Stimulated activated CD8-positive, alpha-beta memory T cell treated with anti-CD3 and anti-CD28 coated beads, Interleukin-12 subunit alpha, Interleukin-12 subunit beta, amount 100 ng/mL, for 24 hours (primary cell): Measurements from ENCODE around the gene TMEM88.

ENCODE experiments used
- DNase-seq: peaks from one replicate; pipeline ENCODE4 v3.0.0-alpha.2; 2020; ENCODE audit errors: extremely low read depth

TMEM88 gene

DNA sequence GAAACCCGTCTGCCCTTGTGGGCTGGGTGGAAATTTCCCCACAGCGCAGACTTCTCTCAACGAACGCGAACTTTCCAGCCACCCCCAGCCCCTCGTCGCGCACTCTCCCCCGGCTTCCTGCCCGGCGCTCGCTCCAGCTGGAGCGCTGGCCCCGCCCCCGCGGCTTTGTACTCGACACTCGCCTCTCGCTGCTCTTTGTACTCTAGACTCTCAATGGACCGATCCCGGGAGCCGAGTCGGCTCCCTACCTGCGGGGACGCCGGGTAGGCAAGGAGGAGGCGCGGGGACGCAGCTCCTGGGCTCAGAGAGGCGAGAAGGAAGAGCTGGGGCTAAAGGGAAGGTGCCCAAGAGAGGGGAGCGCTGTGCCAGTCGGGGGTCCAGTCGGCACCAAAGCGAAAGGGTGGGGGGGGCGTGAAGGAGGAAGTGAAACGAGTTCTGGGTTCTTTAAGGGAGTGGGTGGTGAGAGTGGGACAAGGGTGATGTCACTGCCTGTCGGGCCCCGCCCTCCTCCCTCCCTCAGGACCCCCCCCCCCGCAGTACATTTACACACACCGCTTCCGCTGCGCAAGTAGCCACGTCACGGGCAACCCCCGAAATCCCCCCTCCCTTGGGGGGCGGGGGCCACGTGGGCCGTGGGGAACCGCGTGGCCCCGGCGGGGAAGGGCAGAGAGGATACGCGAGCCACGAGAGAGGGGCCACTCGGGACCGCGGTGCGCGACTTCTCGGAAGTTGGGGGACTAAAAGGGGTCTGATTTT lies 11.2 kb upstream of the TMEM88 start:
- DNase-seq: peak; percentile 77

DNA sequence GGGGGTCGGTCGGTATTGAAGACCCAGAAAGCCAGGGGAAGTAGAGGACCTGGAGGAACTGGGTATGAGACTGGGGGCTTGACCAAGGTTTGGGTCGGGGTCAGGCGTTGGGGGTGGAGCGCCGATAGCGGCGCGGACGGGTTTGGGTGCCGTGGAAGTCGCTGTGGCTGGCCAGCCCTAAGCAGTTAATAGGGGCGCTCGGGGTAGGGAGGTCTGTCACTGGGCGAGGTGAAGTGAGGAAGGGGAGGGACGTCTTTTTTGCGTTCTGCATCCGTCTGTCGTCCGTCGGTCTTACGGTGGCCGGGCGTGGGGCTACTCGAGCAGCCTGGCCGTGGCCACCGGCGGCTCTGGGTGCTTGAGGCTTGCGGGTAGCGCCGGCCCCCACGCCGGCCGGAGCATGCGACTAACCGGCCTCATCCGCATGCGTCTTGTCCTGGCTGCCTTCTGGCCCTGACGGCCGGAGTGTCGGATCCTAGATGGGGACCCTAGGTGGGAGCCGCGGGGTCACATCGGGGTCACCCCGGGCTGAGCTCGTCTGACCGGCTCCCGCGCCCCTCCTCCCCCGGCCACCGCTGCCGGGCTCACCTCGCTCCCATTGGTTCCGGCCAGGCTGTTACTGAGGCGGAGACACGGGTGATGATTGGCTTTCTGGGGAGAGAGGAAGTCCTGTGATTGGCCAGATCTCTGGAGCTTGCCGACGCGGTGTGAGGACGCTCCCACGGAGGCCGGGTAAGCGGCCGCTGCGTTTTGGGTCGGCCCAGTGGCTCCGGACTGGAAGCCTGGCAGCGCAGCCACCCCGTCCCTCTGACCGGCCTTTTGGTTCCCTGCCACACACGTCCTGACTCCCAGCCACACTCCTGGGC lies 10.3 kb upstream of the TMEM88 start:
- DNase-seq: peak; percentile 77

GRCh38 chr17:7845359-7846062 lies 9.4 kb upstream of the TMEM88 start:
- DNase-seq: no peak

DNA sequence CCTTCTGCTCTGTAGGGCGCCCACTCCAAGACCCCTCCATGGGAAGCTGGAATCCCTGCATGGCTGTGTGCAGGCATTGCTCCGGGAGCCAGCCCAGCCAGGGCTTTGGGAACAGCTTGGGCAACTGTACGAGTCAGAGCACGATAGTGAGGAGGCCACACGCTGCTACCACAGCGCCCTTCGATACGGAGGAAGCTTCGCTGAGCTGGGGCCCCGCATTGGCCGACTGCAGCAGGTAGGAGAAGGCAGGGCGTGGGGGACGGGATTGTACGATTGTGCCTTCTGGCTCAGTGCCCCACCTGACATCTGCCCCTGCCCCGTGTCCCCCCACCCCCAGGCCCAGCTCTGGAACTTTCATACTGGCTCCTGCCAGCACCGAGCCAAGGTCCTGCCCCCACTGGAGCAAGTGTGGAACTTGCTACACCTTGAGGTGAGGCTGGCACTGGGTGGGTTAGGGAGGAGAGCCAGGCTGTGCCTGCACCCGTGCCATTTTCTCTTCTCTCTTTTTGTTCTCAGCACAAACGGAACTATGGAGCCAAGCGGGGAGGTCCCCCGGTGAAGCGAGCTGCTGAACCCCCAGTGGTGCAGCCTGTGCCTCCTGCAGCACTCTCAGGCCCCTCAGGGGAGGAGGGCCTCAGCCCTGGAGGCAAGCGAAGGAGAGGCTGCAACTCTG lies 8.7 kb upstream of the TMEM88 start:
- DNase-seq: no peak

DNA sequence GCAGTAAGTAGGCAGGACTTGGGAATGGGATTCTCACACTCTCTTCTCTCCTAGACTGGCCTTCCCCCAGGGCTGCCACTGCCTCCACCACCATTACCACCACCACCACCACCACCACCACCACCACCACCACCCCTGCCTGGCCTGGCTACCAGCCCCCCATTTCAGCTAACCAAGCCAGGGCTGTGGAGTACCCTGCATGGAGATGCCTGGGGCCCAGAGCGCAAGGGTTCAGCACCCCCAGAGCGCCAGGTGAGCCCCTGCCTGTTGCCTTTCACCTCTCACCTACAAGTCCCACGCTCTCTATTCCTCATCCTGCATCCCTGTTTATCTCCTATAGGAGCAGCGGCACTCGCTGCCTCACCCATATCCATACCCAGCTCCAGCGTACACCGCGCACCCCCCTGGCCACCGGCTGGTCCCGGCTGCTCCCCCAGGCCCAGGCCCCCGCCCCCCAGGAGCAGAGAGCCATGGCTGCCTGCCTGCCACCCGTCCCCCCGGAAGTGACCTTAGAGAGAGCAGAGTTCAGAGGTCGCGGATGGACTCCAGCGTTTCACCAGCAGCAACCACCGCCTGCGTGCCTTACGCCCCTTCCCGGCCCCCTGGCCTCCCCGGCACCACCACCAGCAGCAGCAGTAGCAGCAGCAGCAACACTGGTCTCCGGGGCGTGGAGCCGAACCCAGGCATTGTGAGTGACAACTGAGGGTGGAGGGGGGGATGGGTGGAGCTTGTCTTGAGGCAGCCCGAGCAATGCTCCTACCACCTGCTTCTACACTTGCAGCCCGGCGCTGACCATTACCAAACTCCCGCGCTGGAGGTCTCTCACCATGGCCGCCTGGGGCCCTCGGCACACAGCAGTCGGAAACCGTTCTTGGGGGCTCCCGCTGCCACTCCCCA lies 7.9 kb upstream of the TMEM88 start:
- no peak for DNase-seq

- DNase-seq: no peak
These were observed 6.7 kb upstream of the TMEM88 start for GRCh38 chr17:7848131-7848579.

GRCh38 chr17:7848739-7849129 lies 6.1 kb upstream of the TMEM88 start:
- no peak for DNase-seq

DNA sequence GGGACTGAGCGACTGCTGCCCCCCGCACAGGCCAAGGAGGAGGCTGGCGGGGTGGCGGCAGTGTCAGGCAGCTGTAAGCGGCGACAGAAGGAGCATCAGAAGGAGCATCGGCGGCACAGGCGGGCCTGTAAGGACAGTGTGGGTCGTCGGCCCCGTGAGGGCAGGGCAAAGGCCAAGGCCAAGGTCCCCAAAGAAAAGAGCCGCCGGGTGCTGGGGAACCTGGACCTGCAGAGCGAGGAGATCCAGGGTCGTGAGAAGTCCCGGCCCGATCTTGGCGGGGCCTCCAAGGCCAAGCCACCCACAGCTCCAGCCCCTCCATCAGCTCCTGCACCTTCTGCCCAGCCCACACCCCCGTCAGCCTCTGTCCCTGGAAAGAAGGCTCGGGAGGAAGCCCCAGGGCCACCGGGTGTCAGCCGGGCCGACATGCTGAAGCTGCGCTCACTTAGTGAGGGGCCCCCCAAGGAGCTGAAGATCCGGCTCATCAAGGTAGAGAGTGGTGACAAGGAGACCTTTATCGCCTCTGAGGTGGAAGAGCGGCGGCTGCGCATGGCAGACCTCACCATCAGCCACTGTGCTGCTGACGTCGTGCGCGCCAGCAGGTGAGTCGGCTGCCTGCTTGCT lies 5.6 kb upstream of the TMEM88 start:
- no peak for DNase-seq

- DNase-seq: no peak
These were observed 4.9 kb upstream of the TMEM88 start for GRCh38 chr17:7849751-7850504.

DNA sequence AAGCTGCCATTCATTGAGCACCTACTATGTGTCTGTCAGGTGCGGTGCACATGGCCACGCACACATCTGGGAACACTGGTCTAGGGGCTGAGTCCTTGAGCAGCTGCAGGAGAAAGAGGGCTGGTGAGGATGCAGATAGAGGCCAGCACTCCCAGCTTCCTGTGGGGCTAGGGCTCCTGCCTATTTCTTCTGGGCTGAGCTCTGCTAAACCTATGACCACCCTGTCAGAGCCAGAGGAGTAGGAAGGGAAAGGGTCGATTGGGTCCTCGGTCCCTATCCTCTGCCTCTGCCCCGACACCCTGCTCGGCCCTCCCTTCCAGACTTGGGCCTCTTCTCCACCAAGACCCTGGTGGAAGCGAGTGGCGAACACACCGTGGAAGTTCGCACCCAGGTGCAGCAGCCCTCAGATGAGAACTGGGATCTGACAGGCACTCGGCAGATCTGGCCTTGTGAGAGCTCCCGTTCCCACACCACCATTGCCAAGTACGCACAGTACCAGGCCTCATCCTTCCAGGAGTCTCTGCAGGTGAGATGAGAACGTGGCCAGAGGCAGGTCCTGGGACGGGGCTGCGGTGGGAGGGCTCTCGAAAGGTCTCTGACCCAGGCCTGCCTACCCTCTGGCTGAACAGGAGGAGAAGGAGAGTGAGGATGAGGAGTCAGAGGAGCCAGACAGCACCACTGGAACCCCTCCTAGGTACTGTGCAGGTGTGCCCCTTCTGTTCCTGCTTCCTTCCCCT lies 4.0 kb upstream of the TMEM88 start:
- no peak for DNase-seq

- peak; percentile 78 for DNase-seq
These were observed 3.2 kb upstream of the TMEM88 start for GRCh38 chr17:7851438-7852261.

DNA sequence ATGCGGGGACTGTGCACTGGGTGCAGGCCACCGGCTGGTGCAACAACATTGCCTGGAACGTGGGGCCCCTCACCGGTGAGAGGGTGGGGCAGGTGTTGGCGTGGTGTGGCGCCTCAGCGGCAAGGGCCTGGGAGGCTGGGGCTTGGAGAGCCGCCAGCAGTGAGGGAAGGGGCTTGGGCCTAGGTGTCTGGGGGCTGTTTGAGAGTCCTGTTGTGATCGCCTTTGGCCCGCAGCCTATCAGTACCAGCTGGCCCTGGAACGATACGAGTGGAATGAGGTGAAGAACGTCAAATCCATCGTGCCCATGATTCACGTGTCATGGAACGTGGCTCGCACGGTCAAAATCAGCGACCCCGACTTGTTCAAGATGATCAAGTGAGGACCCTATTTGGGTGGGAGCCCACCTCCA lies 2.6 kb upstream of the TMEM88 start:
- DNase-seq: no peak

DNA sequence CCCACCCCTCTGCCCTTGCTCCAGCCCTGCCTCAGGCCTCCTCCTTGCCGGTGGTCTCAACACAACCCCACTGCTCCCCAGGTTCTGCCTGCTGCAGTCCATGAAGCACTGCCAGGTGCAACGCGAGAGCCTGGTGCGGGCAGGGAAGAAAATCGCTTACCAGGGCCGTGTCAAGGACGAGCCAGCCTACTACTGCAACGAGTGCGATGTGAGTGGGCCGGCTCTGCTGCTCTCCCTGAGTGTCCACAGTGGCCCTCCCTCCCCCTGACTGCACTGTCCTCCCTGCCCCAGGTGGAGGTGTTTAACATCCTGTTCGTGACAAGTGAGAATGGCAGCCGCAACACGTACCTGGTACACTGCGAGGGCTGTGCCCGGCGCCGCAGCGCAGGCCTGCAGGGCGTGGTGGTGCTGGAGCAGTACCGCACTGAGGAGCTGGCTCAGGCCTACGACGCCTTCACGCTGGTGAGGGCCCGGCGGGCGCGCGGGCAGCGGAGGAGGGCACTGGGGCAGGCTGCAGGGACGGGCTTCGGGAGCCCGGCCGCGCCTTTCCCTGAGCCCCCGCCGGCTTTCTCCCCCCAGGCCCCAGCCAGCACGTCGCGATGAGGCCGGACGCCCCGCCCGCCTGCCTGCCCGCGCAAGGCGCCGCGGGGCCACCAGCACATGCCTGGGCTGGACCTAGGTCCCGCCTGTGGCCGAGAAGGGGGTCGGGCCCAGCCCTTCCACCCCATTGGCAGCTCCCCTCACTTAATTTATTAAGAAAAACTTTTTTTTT lies 1.8 kb upstream of the TMEM88 start:
- DNase-seq: no peak

DNA sequence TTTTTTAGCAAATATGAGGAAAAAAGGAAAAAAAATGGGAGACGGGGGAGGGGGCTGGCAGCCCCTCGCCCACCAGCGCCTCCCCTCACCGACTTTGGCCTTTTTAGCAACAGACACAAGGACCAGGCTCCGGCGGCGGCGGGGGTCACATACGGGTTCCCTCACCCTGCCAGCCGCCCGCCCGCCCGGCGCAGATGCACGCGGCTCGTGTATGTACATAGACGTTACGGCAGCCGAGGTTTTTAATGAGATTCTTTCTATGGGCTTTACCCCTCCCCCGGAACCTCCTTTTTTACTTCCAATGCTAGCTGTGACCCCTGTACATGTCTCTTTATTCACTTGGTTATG lies 1.2 kb upstream of the TMEM88 start:
- no peak for DNase-seq

- DNase-seq: no peak
These were observed 638 bp upstream of the TMEM88 start for GRCh38 chr17:7854078-7854777.

- no peak for DNase-seq
These were observed 769 bp downstream of the TMEM88 start for GRCh38 chr17:7855660-7856010.
